GM18505 (cell line): ENCODE results near the gene FADS1.
A peak's percentile ranks its signal among the peaks of the same experiment; 100 is the strongest.

Experiments
- ATAC-seq: cut with Tn5 transposase; IDR thresholded peaks from one replicate; pipeline ENCODE4 v1.9.1; 2021; ENCODE audit not compliant: unreplicated experiment
- POLR2A ChIP-seq: IDR thresholded peaks from 4 replicates; pipeline ENCODE4 v1.6.1; 2011; ENCODE audit warnings: borderline replicate concordance; ENCODE audit not compliant: insufficient read depth, insufficient read length; ENCODE audit errors: extremely low read depth

The FADS1 gene

GRCh38 chr11:61838921-61839320 lies 22.1 kb upstream of the FADS1 start:
- no peak for TF ChIP-seq POLR2A
- ATAC-seq: no peak

DNA sequence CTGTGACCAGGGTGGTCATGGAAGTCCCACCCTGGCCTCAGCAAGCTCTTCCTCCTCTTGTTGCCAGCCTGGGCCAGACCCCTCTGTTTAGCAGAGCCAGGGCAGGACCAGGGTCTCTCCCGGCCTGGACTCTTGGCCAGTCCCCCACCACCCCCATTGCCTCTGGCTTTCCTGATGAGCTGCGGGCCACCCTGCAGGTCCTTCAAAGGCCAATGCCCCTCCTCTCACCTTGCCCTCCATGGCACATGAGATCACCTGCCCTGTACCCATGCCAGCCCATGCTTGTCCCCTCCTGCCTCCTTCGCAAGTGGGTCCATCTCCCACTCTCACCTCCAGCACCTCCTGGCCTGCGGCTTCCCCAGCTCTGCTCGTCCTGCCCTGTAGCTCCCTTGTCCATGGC lies 21.7 kb upstream of the FADS1 start:
- no peak for TF ChIP-seq POLR2A
- no peak for ATAC-seq

DNA sequence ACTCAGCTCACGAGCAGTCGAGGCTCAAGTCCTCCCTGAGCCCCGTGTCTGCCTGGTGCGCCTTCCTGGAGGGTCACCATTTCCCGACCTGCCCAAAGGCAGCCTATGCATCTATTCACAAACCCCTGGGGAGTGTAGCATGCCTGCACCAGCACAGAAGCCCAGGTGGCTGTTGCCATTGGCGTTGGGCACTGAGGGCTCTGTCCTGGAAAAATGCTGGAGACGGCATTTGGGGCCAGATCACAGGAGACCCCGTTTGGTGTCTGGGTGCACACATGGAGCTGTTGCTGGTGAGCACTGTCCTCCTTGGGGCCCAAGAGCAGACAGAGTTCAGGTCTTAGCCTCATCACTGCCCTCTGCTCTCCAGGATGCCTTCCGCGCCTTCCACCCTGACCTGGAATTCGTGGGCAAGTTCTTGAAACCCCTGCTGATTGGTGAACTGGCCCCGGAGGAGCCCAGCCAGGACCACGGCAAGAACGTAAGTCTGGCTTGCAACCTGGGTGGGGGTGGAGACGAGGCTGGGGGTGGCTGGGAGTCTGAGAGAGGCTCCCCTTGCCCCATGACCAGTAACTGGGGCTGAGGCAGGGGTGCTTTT lies 20.7 kb upstream of the FADS1 start:
- peak; percentile 25 for TF ChIP-seq POLR2A
- no peak for ATAC-seq

DNA sequence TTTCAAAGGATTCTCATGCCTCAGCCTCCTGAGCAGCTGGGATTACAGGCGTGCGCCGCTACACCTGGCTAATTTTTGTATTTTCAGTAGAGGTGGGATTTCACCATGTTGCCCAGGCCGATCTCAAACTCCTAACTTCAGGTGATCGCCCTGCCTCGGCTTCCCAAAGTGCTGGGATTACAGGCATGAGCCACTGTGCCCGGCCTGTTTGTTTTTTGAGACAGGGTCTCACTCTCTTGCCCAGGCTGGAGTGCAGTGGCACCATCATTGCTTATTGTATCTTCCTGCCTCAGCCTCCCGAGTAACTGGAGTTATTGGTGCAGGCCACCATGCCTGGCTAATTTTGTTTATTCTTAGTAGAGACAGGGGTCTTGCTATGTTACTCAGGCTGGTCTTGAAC lies 19.4 kb upstream of the FADS1 start:
- TF ChIP-seq POLR2A: no peak
- no peak for ATAC-seq

DNA sequence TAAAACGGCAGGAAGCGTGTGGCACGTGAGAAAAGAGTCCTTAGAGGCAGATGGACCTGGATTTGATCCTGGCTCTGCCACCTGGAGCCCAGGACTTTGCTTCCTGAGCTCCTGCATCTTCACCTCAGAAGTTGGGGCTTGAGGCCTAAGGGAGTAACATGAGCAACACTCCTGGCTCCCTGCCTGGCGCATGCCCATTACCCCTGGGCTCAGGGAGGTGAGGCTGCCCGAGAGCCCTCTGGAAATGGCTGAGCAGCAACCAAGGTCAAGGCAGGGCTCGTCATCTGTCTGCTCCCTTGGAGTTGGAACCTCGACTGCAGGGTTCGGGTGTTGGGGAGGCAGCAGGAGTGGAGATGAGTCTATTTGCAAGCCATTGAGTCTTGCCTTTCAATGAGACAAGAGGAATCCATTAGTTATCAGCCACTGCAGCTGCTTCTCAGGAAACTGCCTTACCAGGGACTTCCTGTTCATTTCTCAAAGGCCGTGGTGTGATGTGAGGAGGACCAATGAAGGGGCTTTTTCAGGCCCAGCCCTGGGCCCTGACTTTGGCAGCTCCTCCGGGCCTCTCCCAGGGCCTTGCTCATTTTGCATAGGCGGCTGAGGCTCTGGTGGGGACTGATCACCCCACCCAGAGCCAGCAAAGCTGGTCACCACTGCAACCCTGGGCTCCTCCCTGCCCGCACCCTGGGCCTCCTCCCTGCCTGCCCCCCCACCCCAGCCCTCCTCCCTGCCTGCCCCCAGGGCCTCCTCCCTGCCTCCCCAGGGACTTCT lies 17.7 kb upstream of the FADS1 start:
- peak; percentile 84 for ATAC-seq
- peak; percentile 73 for TF ChIP-seq POLR2A

- TF ChIP-seq POLR2A: no peak
- no peak for ATAC-seq
Observed at GRCh38 chr11:61833926-61834277, 17.1 kb upstream of the FADS1 start.

- ATAC-seq: no peak
- no peak for TF ChIP-seq POLR2A
Observed at GRCh38 chr11:61833471-61833870, 16.7 kb upstream of the FADS1 start.

DNA sequence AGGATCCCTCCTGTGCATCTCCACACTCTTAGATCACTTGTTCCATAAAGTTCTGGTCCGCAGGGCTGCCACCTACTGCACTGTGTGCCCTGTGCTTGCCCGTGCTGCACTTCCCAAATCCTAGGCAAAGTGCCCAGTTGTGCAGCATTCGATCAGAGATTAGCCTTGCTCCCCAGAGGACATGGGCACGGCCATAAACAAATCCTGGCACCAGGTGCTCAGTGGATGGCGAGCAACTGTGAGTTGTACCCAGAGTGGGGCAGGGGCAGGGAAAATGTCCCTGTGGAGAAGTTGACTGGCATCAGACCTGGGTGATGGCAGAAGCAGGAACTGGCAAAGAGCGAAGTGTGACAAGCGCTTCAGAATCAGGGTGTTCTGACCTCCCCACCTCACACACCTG lies 16.0 kb upstream of the FADS1 start:
- ATAC-seq: no peak
- TF ChIP-seq POLR2A: no peak

GRCh38 chr11:61832207-61832606 lies 15.4 kb upstream of the FADS1 start:
- TF ChIP-seq POLR2A: no peak
- no peak for ATAC-seq

DNA sequence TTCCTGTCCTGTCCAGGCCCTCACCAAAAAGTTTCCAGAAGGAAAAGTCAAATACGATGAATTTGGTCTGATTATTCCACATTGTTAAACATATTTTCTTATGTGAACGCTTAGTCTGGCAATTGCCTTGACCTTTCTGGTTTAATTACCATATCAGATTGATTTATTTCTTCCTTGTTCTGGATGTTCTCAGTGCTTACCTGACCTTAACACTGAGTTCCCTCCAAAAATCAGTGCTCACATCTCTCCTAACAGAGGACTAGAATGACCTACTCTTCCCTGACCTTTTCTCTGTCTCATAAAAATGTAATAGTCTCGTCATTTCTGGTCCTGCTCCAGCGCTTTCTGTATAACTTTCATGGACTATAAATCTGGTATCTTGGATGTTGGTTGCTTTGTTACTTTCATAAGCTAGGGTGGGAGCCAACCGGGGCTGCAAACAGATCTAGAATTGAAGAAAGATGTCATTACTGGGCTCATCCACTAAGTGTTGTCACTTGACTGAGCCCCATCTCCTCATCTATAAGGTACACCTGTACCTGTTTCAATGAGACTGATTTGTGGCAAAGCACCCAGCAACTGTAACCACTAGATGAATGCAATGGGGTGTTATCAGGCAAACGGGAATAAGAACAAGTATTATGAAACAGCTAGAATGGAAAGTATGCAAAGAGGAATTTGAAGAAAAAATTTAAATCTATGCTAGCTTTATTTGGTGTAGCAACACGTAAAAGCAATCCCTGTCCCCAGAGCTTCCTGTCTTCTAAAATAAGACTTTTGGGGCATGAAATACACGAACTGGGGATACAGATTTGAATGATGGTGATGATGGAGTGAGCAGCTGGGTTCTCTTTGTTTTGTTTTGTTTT lies 13.7 kb upstream of the FADS1 start:
- TF ChIP-seq POLR2A: no peak
- no peak for ATAC-seq

GRCh38 chr11:61829806-61830205 lies 13.0 kb upstream of the FADS1 start:
- no peak for TF ChIP-seq POLR2A
- no peak for ATAC-seq

DNA sequence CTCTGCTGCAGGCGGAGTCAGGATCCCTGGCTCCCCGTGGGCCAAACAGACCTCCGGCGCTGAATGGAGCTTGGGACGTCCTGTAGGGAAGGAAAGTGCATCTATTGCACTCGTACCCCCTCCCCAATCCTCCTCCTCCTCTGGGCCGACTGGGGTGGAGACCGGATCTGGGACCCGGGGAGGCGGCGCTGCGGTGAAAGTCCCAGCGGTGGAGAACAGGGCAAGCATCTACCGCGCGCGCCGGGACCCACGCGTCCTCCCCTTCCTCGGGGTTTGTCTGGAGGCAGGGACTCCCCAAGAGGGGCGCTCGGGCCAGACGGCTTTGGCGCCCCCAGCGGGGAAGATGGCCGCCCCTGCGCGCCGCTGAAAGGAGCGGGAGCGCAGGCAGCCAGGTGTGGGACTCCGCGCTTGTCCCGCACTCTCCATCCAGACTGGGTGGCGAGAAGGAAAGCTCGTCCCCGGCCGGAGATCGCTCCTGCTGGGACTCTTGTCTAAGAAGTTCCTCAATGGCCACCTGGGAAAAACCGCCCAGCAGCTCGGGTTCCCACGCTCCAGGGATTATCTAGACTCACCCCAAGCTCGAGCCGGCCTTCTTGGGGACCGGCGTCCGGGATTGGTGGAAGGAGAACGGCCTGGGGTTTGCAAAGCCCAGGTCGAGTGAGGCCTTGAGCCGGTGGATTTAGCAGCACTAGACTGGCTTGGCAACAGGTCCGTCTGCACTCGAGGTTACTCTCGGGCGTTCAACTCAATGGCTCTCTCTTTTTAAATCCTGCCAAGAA lies 12.0 kb upstream of the FADS1 start:
- peak; percentile 48 for TF ChIP-seq POLR2A
- peak; percentile 19 for ATAC-seq

GRCh38 chr11:61828379-61828628 lies 11.5 kb upstream of the FADS1 start:
- no peak for TF ChIP-seq POLR2A
- ATAC-seq: no peak

- peak; percentile 57 for ATAC-seq
- TF ChIP-seq POLR2A: peak; percentile 76
Observed at GRCh38 chr11:61827571-61828378, 11.0 kb upstream of the FADS1 start, which contains the start of gene FADS2. FADS2 (plus strand) TSS chr11:61828300; CDS start chr11:61828391, 91 bp downstream.
